PC-9 (cell line): ENCODE measurements around the gene RORB.

Experiments used
- CTCF ChIP-seq: fragments of 200-600 bp; sonication (generic); conservative IDR thresholded peaks from 2 replicates; pipeline ENCODE4 v1.6.1; 2017; ENCODE audit warnings: mixed run types, antibody characterized with exemption, mild to moderate bottlenecking, moderate library complexity
- EZH2 ChIP-seq: fragments of 200-600 bp; sonication (generic); IDR thresholded peaks from 2 replicates; pipeline ENCODE4 v1.8.0; 2017; ENCODE audit warnings: antibody characterized with exemption, low read depth

- no peak for TF ChIP-seq CTCF
- no peak for TF ChIP-seq EZH2
Measured at GRCh38 chr9:74503219-74503618, 6.1 kb downstream of the RORB start.
